AG04450 (cell line): ENCODE data around the gene LIPC. TPM values are rescaled to one million over a fixed set of nuclear protein-coding genes. Genes with fewer than 3 reads are reported as not detected.

ENCODE experiments used
- CTCF ChIA-PET: fragments of 300-600, 350-600 bp; formaldehyde crosslinking; extraction: SDS; loops from one replicate; lab custom pipeline; 2022; ENCODE audit warnings: antibody characterized with exemption, inconsistent platforms; lab: Charles Lee
- POLR2A ChIA-PET: fragments of 350-600 bp; formaldehyde crosslinking; extraction: SDS; loops from one replicate; lab custom pipeline; 2021; ENCODE audit warnings: antibody characterized with exemption, inconsistent platforms; lab: Yijun Ruan, JAX
- DNase-seq: peaks from one replicate; pipeline ENCODE4 v3.0.0-alpha.2; 2011; ENCODE audit warnings: low read depth, low spot score
- H3K27ac ChIP-seq: one replicate; pipeline ENCODE4 v1.5.1; 2012; ENCODE audit warnings: low read depth, low read length, control low read depth
- H3K27me3 ChIP-seq: one replicate; pipeline ENCODE4 v1.6.0; 2012; ENCODE audit warnings: low read length; ENCODE audit not compliant: control insufficient read depth, insufficient read depth
- H3K4me3 ChIP-seq: 2 replicates; pipeline ENCODE4 v1.5.1; 2011; ENCODE audit warnings: mild to moderate bottlenecking, low read depth, low read length, control low read depth
- H3K9me3 ChIP-seq: 2 replicates; pipeline ENCODE4 v1.5.1; 2012; ENCODE audit warnings: low read length; ENCODE audit not compliant: control insufficient read depth, insufficient read depth
- polyA plus RNA-seq: library from polyadenylated mRNA; depleted of rRNA; stranded (reverse); fragments of >200 nt; gene quantifications from 2 replicates; pipeline ENCODE4 v1.2.3, GENCODE V29; 2011
- TF ChIP-seq, protein P1 (sequence below): IDR thresholded peaks from 2 replicates; pipeline ENCODE4 v1.5.1; 2011; ENCODE audit warnings: low read depth, low read length, control low read depth, inconsistent platforms

Gene LIPC
- polyA plus RNA-seq, 1 experiment, result 0.82 TPM

GRCh38 chr15:58415636-58416035, 16.2 kb upstream of the LIPC start:
- ChIA-PET POLR2A (no interaction called here), CTCF (no interaction called here)
- TF ChIP-seq, protein P1, sequence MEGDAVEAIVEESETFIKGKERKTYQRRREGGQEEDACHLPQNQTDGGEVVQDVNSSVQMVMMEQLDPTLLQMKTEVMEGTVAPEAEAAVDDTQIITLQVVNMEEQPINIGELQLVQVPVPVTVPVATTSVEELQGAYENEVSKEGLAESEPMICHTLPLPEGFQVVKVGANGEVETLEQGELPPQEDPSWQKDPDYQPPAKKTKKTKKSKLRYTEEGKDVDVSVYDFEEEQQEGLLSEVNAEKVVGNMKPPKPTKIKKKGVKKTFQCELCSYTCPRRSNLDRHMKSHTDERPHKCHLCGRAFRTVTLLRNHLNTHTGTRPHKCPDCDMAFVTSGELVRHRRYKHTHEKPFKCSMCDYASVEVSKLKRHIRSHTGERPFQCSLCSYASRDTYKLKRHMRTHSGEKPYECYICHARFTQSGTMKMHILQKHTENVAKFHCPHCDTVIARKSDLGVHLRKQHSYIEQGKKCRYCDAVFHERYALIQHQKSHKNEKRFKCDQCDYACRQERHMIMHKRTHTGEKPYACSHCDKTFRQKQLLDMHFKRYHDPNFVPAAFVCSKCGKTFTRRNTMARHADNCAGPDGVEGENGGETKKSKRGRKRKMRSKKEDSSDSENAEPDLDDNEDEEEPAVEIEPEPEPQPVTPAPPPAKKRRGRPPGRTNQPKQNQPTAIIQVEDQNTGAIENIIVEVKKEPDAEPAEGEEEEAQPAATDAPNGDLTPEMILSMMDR, result no peak
- Histone ChIP-seq H3K27ac (no peak overlapping the region), H3K9me3 (no peaks in the 10 kb centered on the region), H3K27me3 (no peaks in the 10 kb centered on the region), H3K4me3 (no peak overlapping the region)
- DNase-seq, result no peak

DNA sequence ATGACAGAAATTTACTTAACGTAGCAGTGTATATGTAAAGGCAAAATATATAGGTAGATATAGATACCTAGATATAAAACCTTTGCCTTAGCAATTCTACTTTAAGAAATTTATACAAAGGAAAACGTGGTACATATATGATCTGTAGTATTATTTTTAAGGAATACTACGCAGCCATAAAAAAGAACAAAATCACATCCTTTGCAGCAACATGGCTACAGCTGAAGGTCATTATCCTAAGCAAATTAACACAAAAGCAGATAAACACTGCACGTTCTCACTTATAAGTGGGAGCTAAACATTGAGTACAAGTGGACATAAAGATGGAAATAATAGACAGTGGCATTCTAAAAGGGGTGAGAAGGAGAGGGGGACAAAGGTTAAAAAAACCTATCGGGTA, 14.8 kb upstream of the LIPC start:
- no peak for DNase-seq
- Histone ChIP-seq H3K9me3 (no peaks in the 10 kb centered on the region), H3K4me3 (no peak overlapping the region), H3K27me3 (no peaks in the 10 kb centered on the region), H3K27ac (no peak overlapping the region)
- TF ChIP-seq, protein P1, result no peak
- ChIA-PET CTCF (interaction anchor here (0.7 kb wide), 1 partner anchor 1116 kb away, joined by 3 read pairs; no protein-coding TSS in a partner anchor), POLR2A (no interaction called here)

DNA sequence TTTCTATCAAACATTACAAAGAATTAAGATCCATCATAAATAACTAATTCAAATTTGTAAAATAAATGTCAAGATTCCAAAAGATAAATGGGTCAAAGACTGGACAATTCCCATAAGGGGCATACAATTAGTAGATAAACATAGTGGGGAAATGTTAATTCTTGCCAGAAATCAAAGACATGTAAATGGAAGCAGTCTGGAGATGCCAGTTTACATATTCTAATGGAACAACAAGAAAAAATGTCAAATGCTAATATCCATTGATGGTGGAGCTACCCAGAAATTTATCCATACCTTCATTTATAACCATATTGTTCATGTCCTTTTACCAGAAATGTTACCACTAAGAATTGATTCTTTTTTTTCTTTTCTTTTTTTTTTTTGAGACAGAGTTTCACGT, 13.7 kb upstream of the LIPC start:
- TF ChIP-seq, protein P1, result no peak
- H3K27ac ChIP-seq, result no peak overlapping the region
- DNase-seq, result no peak
- ChIA-PET POLR2A (no interaction called here), CTCF (no interaction called here)
- no peaks in the 10 kb centered on the region for H3K9me3 ChIP-seq
- no peak overlapping the region for H3K4me3 ChIP-seq
- H3K27me3 ChIP-seq, result no peaks in the 10 kb centered on the region

DNA sequence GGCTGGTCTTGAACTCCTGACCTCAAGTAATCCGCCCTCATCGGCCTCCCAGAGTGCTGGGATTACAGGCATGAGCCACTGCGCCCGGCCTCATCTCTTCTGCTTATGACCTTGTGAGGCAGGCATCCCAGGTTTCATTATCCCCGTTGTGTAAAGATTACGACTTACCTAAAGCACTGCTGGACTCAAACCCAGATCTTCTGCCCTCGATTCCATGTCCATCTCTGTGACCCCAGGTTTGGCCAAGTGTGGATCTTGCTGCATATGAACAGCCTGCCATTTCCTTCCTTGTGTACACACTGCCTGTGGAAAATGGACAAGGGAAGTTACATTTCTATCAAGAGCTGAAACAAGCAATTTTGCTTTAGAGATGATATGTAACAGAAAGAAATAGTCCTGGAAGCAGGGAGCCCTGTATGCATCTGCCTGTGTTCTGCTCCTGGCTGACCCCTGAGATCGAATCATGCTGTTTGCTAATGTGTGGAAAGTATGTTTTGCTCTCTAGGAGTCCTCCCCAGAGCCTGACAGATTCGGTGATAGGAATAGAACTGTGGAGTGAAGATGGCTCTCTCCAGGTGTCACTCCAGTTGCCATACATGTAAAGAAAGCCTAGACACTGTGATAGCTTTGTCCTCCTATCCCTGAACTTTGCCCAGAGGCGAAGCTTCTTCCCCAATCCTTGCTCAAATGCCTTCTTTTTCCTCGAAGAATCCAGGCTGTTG, 11.8 kb upstream of the LIPC start:
- CTCF ChIA-PET, result no interaction called here
- POLR2A ChIA-PET, result no interaction called here
- Histone ChIP-seq H3K4me3 (no peak overlapping the region), H3K27ac (no peak overlapping the region), H3K27me3 (no peaks in the 10 kb centered on the region), H3K9me3 (no peaks in the 10 kb centered on the region)
- no peak for DNase-seq
- TF ChIP-seq, protein P1, result no peak

- ChIA-PET CTCF (no interaction called here), POLR2A (no interaction called here)
- Histone ChIP-seq H3K4me3 (no peak overlapping the region), H3K27me3 (no peaks in the 10 kb centered on the region), H3K9me3 (no peaks in the 10 kb centered on the region), H3K27ac (no peak overlapping the region)
- TF ChIP-seq, protein P1, result no peak
- no peak for DNase-seq
These were observed 11.2 kb upstream of the LIPC start for GRCh38 chr15:58420579-58421043.
